ENCODE data around the gene CLEC1B. TPM values are rescaled to one million over a fixed set of nuclear protein-coding genes. Genes with fewer than 3 reads are reported as not detected.
"Not testable (repeated sequence)": the region's sequence is repeated elsewhere in the genome, so short reads cannot be mapped to it uniquely, and the experiment has no call there.

CLEC1B gene
- total RNA-seq, 1 experiment from 2014 or later = not detected

DNA sequence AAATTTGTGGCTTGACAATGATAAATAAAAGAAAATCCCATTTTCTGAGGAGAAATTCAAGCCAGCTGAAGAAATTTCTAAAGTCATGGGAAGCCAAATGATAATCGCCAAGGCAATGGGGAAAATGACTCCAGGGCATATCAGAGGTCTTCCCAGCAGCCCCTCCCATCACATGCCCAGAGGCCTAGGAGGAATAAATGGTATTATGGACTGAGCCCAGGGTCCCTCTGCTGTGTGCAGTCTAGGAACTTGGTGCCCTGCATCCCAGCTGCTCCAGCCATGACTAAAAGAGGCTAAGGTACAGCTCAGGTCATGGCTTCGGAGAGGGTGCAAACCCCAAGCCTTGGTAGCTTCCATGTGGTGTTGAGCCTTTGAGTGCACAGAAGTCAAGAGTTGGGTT, 23.3 kb downstream of the CLEC1B start:
- no peak for DNase-seq (ENCODE audit: low read depth)

- not testable (repeated sequence) for DNase-seq (ENCODE audit: low read depth)
These were observed 24.2 kb downstream of the CLEC1B start for GRCh38 chr12:9974731-9975130.

DNA sequence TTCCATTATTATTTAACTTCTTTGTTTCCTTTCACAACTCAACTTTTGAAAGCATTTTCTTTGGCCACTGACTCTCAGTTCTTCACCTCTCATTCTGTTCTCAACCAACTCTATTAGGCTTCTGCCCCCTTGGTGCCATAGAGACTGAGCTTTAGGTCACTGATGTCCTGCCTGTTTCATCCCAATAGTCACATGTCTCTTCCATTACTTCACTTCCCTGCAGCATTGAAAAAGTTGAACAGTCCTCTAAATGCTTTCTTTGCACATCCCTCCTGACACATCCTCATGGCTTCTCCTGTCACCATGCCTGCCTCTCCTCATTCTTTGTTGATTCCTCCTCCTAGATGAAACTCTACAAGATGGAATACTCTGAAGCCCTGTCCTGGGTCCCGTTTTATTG, 25.0 kb downstream of the CLEC1B start:
- DNase-seq (ENCODE audit: low read depth) = no peak

- DNase-seq (ENCODE audit: low read depth) = no peak
These were observed 27.7 kb downstream of the CLEC1B start, which contains the start of gene CLEC12A for GRCh38 chr12:9971181-9971580. CLEC12A (plus strand) TSS chr12:9971409; CDS start chr12:9971597, 188 bp downstream.

GRCh38 chr12:9969673-9970072, 29.2 kb downstream of the CLEC1B start:
- DNase-seq (ENCODE audit: low read depth) = no peak

GRCh38 chr12:9961901-9962300, 37.0 kb downstream of the CLEC1B start:
- no peak for DNase-seq (ENCODE audit: low read depth)

DNA sequence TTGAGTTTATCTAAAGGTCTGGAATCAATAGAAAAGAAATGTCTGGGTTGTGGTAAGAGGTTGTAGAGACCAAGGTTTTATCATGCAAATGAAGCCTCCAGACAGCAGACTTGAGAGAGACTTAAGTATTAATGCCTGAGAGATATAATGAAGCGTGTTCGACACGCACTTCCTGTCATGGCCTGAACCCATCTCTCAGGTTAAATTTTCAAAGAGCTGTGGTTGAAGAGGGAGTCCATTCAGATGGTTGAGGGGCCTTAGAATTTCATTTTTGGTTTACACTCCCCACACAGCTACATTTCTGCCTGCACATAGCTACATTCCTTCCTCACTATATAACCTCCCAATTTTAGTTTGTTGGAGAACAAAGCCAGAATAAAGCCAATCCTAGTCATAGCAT, 37.8 kb downstream of the CLEC1B start:
- DNase-seq (ENCODE audit: low read depth) = no peak

DNA sequence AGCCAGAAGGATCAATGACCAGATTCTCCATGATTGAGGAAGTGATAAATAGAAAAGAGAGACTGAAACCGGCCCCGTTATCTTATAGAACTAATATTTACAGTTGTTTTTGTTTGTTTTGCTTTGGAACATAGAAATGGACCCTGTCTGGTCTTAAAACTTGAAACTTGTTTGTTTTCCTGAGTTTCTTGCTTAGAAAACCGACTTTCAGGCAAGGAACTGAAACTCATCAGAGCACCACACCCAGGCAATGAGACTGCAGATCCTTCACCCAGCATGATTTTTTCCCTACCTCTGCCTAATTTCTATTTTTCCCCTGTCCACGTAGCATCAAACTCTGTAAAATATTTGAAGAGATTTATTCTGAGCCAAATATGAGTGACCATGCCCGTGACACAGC, 38.3 kb downstream of the CLEC1B start:
- DNase-seq (ENCODE audit: low read depth) = no peak

GRCh38 chr12:9957834-9958233, 41.1 kb downstream of the CLEC1B start:
- no peak for DNase-seq (ENCODE audit: low read depth)

GRCh38 chr12:9952954-9953729, 45.8 kb downstream of the CLEC1B start:
- DNase-seq (ENCODE audit: low read depth) = not testable (repeated sequence)

- no peak for DNase-seq (ENCODE audit: low read depth)
These were observed 47.8 kb downstream of the CLEC1B start for GRCh38 chr12:9951026-9951675.

GRCh38 chr12:9948606-9949296, 50.2 kb downstream of the CLEC1B start:
- no peak for DNase-seq (ENCODE audit: low read depth)

GRCh38 chr12:9947674-9948073, 51.2 kb downstream of the CLEC1B start:
- no peak for DNase-seq (ENCODE audit: low read depth)

DNA sequence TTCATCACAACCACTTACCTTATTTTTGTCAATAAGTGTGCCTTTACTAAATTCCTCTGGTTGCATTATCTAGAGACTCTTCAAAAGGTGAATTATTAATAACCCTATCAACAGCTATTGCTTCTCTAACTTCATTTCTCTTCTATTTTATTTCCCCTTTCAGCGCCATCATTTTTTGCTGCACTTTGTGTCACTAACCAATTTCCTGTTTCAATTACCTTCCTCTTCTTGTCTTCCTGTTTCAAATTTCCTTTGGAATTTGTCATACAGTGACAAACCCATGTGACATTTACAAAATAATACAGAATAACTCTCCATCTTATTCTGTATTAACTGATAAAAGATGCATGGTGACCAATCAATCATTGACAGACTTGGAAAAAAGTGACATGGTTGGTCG, 54.5 kb downstream of the CLEC1B start:
- no peak for DNase-seq (ENCODE audit: low read depth)

DNA sequence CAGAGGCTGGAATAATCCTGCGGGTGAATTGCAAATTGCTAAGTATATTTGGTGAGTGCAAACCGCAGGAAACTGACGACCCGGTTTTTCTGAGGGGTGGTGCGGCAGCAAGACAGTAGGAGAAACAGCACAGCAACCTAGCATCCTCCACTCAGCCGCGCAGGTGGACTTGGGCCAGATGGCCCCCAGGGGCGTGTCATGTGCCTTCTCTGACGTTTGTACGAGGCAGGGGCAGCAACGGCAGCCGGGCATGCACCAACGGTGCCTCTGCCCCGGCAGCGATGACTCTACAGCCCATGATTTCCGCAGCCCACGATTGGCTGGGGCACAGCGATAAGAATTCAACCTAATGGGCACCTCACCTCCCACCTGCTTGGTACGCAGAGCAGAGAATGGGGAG, 55.7 kb downstream of the CLEC1B start:
- no peak for DNase-seq (ENCODE audit: low read depth)

Other genes starting within 250 kb of the CLEC1B start
- not detected in 2 replicates for gene CD69, start 238.2 kb downstream of the CLEC1B start, total RNA-seq (2014; rRNA removed)
- not detected in 2 replicates for gene KLRF1, start 171.6 kb downstream of the CLEC1B start, total RNA-seq (2014; rRNA removed)
- gene CLEC2B, start 129.8 kb downstream of the CLEC1B start, total RNA-seq (2014; rRNA removed) = 7.8 and 16.2 TPM in 2 replicates
- not detected in 2 replicates for gene KLRF2, start 117.6 kb downstream of the CLEC1B start, total RNA-seq (2014; rRNA removed)
- gene CLEC2A, start 66.8 kb downstream of the CLEC1B start, total RNA-seq (2014; rRNA removed) = not detected in 2 replicates
- not detected in 2 replicates for gene CLEC12A, start 27.7 kb downstream of the CLEC1B start, total RNA-seq (2014; rRNA removed)
- gene CLEC12B, start 11.5 kb upstream of the CLEC1B start, total RNA-seq (2014; rRNA removed) = not detected in 2 replicates
- gene CLEC9A, start 31.6 kb upstream of the CLEC1B start, total RNA-seq (2014; rRNA removed) = not detected in 2 replicates
- not detected in 2 replicates for gene CLEC1A, start 99.9 kb upstream of the CLEC1B start, total RNA-seq (2014; rRNA removed)
- gene CLEC7A, start 131.1 kb upstream of the CLEC1B start, total RNA-seq (2014; rRNA removed) = not detected in 2 replicates
- not detected in 2 replicates for gene OLR1, start 173.0 kb upstream of the CLEC1B start, total RNA-seq (2014; rRNA removed)
- gene TMEM52B, start 179.9 kb upstream of the CLEC1B start, total RNA-seq (2014; rRNA removed) = not detected in 2 replicates
- 9.6 and 11.7 TPM in 2 replicates for gene GABARAPL1, start 213.8 kb upstream of the CLEC1B start, total RNA-seq (2014; rRNA removed)

Measured in LHCN-M2 (cell line).